ENCODE results near the gene XXYLT1.

- no peak for TF ChIP-seq CBX8 (IDR thresholded peaks at IDR 0.05; ENCODE audit: borderline replicate concordance, low read depth, low read length)
- TF ChIP-seq RFX5 (IDR thresholded peaks at IDR 0.05; ENCODE audit: borderline replicate concordance, low read depth, low read length): no peak
- TF ChIP-seq CTCF (IDR thresholded peaks at IDR 0.05; ENCODE audit: control extremely low read depth in 1 of 3, insufficient read depth in 1 of 3, low read depth in 1 of 3, low read length in 3 of 3): no peak
- TF ChIP-seq MAFK (IDR thresholded peaks at IDR 0.05; ENCODE audit: low read depth, low read length): no peak
- TF ChIP-seq FOSL1 (IDR thresholded peaks at IDR 0.05; ENCODE audit: insufficient read depth, low read depth, low read length): no peak
- TF ChIP-seq POLR2A (IDR thresholded peaks at IDR 0.05; ENCODE audit: control extremely low read depth in 1 of 2, low read depth in 2 of 2, low read length in 2 of 2): no peak
- no peak for TF ChIP-seq SP2 (IDR thresholded peaks at IDR 0.05; ENCODE audit: low read length)
- TF ChIP-seq EP300 (IDR thresholded peaks at IDR 0.05; ENCODE audit: borderline replicate concordance in 1 of 2, low read depth in 2 of 2, low read length in 2 of 2): no peak
- TF ChIP-seq SAP30 (IDR thresholded peaks at IDR 0.05; ENCODE audit: insufficient read depth, insufficient replicate concordance, low read length): no peak
- TF ChIP-seq CREB1 (IDR thresholded peaks at IDR 0.05): no peak
- TF ChIP-seq TAF1 (IDR thresholded peaks at IDR 0.05; ENCODE audit: low read depth, low read length): no peak
Measured at GRCh38 chr3:195198426-195199346, 72.3 kb downstream of the XXYLT1 start.
